BLaER1 (cell line): ENCODE measurements around the gene PTPRD.

ENCODE experiments used
- H3K27ac ChIP-seq: shearing (Covaris generic); formaldehyde crosslinking; 2 replicates; pipeline ENCODE4 v1.8.1; 2022
- H3K27me3 ChIP-seq: shearing (Covaris generic); formaldehyde crosslinking; 2 replicates; pipeline ENCODE4 v1.8.1; 2022
- H3K36me3 ChIP-seq: shearing (Covaris generic); formaldehyde crosslinking; 2 replicates; pipeline ENCODE4 v1.8.1; 2022
- H3K4me1 ChIP-seq: shearing (Covaris generic); formaldehyde crosslinking; 2 replicates; pipeline ENCODE4 v1.8.1; 2022
- H3K4me2 ChIP-seq: shearing (Covaris generic); formaldehyde crosslinking; 2 replicates; pipeline ENCODE4 v1.8.1; 2022
- H3K4me3 ChIP-seq: shearing (Covaris generic); formaldehyde crosslinking; 2 replicates; pipeline ENCODE4 v1.8.1; 2022
- H3K9ac ChIP-seq: shearing (Covaris generic); formaldehyde crosslinking; 2 replicates; pipeline ENCODE4 v1.8.1; 2022
- H3K9me3 ChIP-seq: shearing (Covaris generic); formaldehyde crosslinking; 2 replicates; pipeline ENCODE4 v1.8.1; 2022
- H4K20me1 ChIP-seq: shearing (Covaris generic); formaldehyde crosslinking; 2 replicates; pipeline ENCODE4 v1.8.1; 2022
- Cebpa-rat ChIP-seq: shearing (Covaris generic); IDR thresholded peaks from 2 replicates; pipeline ENCODE4 v1.8.1; 2022

PTPRD gene

DNA sequence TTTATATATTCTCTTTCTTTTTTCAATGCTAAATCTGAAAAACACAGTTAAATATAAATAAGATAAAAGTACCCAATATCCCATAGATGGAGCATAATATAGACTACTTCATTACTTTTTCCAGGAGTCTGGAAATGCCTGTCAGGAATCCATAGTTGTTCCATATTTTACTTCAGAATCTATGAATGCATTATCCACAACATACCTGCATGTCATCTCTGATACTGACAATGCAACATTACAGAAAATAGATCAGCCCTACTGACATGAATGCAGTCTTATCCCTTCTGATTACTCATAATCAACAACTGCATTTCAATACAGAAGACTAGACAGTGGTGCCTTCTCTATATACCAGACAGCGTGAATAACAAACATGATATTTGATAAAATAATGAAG is 517.6 kb downstream of the PTPRD start:
- H3K9me3 ChIP-seq: no peaks in the 10 kb centered on the region
- H3K9ac ChIP-seq: no peak overlapping the region
- H3K4me2 ChIP-seq: no peak overlapping the region
- no peaks in the 10 kb centered on the region for H3K36me3 ChIP-seq
- H3K27me3 ChIP-seq: no peaks in the 10 kb centered on the region
- no peaks in the 10 kb centered on the region for H4K20me1 ChIP-seq
- H3K27ac ChIP-seq: no peak overlapping the region
- H3K4me3 ChIP-seq: no peak overlapping the region
- no peak for TF ChIP-seq Cebpa-rat
- H3K4me1 ChIP-seq: no peaks in the 10 kb centered on the region

DNA sequence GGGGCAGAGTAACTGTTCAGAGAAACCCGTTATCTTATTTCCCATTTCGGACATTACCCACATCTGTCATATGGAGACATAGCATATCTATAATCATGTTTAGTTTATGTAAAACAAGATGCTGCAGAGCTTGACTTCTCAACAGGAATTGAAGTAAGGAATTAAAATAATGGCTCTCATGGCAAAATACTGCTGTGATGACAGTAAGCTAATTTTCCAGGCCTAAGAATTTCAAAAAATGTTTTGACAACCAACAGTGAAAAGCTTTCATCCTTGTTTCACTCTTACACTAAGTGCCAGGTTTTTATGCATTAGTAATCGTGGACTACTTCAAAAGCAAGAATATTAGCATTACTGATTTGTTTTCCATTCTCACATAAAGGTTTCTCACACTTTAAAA is 518.2 kb downstream of the PTPRD start:
- no peaks in the 10 kb centered on the region for H3K9me3 ChIP-seq
- no peaks in the 10 kb centered on the region for H4K20me1 ChIP-seq
- H3K9ac ChIP-seq: no peak overlapping the region
- H3K27ac ChIP-seq: no peak overlapping the region
- TF ChIP-seq Cebpa-rat: no peak
- no peaks in the 10 kb centered on the region for H3K4me1 ChIP-seq
- H3K4me3 ChIP-seq: no peak overlapping the region
- H3K36me3 ChIP-seq: no peaks in the 10 kb centered on the region
- no peaks in the 10 kb centered on the region for H3K27me3 ChIP-seq
- no peak overlapping the region for H3K4me2 ChIP-seq

DNA sequence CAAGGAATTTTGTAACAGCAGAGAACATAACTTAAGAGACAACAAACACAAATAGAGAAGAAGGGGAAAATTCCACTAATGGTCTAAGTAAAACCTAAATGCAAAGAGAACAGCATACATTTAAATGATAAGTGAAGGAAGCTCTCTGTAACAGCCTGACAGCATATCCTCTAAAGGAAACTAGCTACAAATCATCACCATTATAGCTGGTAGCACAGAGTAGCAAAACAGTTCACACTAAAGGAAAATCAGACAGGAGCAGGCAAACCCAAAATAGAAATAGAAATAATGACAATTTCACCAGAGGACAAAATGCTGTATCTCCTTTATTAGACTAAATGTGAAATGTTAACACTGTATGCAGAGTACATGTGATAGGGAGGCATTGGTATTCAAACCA is 532.8 kb downstream of the PTPRD start:
- H3K27me3 ChIP-seq: no peaks in the 10 kb centered on the region
- H3K9me3 ChIP-seq: no peaks in the 10 kb centered on the region
- H3K9ac ChIP-seq: no peak overlapping the region
- no peak for TF ChIP-seq Cebpa-rat
- H3K27ac ChIP-seq: no peak overlapping the region
- H3K4me1 ChIP-seq: no peaks in the 10 kb centered on the region
- no peaks in the 10 kb centered on the region for H3K36me3 ChIP-seq
- H4K20me1 ChIP-seq: no peaks in the 10 kb centered on the region
- no peak overlapping the region for H3K4me2 ChIP-seq
- no peak overlapping the region for H3K4me3 ChIP-seq

DNA sequence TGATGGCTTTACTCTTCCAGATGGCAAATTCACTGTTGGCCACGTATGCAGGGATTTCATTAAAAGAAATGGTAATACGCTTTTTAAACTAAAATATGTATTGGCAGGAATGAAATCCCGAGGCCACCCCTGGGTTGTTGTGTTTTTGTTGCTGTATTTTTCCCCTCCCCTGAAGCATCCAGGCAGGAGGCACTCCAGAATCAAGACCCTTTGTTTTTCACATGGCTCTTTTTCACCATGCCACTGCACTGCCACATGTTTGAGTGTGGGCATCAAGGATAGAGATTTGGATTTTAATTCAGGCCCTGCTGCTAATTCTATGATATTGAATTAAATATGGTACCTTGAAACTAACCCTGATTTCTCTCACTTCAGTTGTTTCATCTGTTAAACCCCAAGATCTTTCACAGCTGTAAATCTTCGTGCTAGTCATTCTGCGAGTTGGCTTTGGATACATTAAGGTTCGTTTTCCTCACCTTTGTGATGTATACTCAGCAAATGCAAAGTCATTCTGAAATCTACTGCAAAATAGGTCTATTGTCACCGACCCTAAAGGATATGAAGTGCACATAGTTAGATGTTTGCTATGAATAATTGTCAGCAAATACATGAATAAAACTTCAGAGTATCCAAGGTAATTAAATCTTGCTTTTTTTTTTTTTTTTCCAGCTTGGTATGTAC is 533.4 kb downstream of the PTPRD start:
- Histone ChIP-seq H3K9ac (no peak overlapping the region), H3K36me3 (no peaks in the 10 kb centered on the region), H3K9me3 (no peaks in the 10 kb centered on the region), H3K4me3 (no peak overlapping the region), H3K4me2 (no peak overlapping the region), H3K27ac (no peak overlapping the region), H4K20me1 (no peaks in the 10 kb centered on the region), H3K4me1 (peaks cover 5% of the 10 kb centered on the region; the same call in 1 of the 2 replicates), H3K27me3 (no peaks in the 10 kb centered on the region)
- no peak for TF ChIP-seq Cebpa-rat

DNA sequence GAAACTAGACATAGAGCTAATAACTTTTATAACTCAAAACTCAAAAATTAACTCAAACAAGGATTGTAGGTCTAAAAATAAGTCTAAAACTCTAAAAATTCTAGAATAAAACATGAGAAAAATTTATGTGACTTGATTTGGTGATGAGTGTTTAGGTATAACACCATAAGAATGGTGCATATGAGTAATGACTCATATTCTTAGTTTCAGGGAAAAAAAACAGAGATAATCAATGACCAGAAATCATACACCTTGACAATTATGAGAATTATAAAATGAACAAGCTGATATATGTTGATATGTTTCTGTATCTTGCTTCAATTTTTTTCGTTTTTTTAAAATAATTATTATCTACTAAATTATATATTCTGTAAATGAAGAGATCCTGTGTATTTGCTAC is 541.2 kb downstream of the PTPRD start:
- no peaks in the 10 kb centered on the region for H4K20me1 ChIP-seq
- H3K9ac ChIP-seq: no peak overlapping the region
- H3K27ac ChIP-seq: no peak overlapping the region
- no peak overlapping the region for H3K4me3 ChIP-seq
- no peaks in the 10 kb centered on the region for H3K27me3 ChIP-seq
- no peaks in the 10 kb centered on the region for H3K36me3 ChIP-seq
- H3K9me3 ChIP-seq: no peaks in the 10 kb centered on the region
- peaks cover 8% of the 10 kb centered on the region; the same call in 1 of the 2 replicates for H3K4me1 ChIP-seq
- TF ChIP-seq Cebpa-rat: no peak
- no peak overlapping the region for H3K4me2 ChIP-seq

DNA sequence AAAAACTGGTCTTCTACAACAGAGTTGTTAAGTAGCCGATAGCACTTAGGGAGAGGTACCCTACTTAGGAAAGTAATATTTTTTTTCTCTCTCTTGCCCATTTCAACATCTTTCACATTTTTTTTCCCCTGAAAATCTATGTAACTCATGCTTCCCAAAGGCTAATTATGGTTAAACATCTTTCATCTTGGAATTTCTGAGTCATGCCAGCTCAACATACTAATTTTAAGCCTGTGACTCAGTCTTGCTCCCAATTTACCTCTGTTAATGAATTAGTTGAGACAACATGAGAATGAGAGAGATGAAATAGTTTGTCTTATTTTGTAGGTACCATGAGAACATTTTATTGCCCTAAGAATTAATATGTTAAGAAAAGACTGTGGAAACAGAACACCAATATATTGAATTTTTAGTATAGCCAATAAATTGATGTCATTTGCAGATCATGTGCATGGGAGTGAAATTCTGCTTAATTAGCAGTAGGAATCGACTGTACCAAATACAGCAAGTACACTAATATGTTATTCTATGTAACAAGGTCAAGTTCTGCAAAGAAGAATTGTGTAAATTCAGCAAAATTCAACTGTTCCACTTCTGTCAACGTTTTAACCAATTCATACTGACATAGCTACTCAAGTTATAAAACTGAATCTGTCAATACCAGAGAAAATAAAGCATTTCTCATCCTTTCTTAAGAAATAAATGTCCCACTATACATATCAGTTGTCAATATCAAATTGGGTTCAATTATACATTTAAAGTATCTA is 550.0 kb downstream of the PTPRD start:
- H3K9ac ChIP-seq: no peak overlapping the region
- no peaks in the 10 kb centered on the region for H4K20me1 ChIP-seq
- no peaks in the 10 kb centered on the region for H3K36me3 ChIP-seq
- TF ChIP-seq Cebpa-rat: no peak
- H3K4me2 ChIP-seq: no peak overlapping the region
- H3K4me1 ChIP-seq: no peaks in the 10 kb centered on the region
- H3K27me3 ChIP-seq: no peaks in the 10 kb centered on the region
- H3K9me3 ChIP-seq: no peaks in the 10 kb centered on the region
- no peak overlapping the region for H3K27ac ChIP-seq
- no peak overlapping the region for H3K4me3 ChIP-seq

DNA sequence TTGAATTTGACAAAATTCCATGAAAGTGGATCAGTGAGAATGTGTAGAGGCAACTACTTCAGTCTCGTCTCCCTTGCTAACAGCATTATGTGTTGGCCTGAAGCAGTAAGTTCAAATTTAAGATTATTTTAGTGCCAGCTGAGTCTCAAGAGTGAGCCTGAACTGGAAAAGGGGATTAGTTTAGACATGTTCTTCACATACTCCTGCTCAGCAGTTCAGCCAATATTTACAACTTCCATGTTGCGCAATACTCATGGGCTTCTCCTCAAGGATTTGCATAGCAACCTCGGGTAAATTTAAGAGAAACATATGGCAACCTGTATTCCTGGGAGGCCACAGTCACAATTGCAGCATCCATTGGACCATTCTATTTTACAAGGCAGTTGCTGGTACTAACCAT is 553.8 kb downstream of the PTPRD start:
- Histone ChIP-seq H3K9ac (no peak overlapping the region), H3K4me2 (no peak overlapping the region), H3K9me3 (no peaks in the 10 kb centered on the region), H3K4me1 (no peaks in the 10 kb centered on the region), H3K4me3 (no peak overlapping the region), H4K20me1 (no peaks in the 10 kb centered on the region), H3K27ac (no peak overlapping the region), H3K36me3 (no peaks in the 10 kb centered on the region), H3K27me3 (no peaks in the 10 kb centered on the region)
- peak; percentile 92 for TF ChIP-seq Cebpa-rat

DNA sequence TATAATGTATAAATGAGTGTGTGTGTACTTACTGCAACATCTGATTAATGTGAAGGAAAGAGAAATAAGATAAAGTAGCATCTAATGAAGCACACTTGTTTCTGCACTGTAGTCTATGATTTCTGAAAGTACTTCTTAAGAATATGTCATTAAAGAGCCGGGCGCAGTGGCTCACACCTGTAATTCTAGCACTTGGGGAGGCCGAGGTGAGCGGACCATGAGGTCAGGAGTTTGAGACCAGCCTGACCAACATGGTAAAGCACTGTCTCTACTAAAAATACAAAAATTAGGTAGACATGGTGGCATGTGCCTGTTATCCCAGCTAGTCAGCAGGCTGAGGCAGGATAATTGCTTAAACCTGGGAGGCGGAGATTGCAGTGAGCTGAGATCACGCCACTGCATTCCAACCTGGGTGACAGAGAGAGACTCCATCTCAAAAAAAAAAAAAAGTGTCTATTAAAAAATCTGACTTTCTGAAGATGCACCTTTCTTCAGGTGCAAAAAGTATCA is 556.9 kb downstream of the PTPRD start:
- Histone ChIP-seq H4K20me1 (no peaks in the 10 kb centered on the region), H3K9me3 (no peaks in the 10 kb centered on the region), H3K36me3 (no peaks in the 10 kb centered on the region), H3K27me3 (no peaks in the 10 kb centered on the region), H3K27ac (no peak overlapping the region), H3K9ac (no peak overlapping the region), H3K4me3 (no peak overlapping the region), H3K4me2 (no peak overlapping the region), H3K4me1 (no peaks in the 10 kb centered on the region)
- TF ChIP-seq Cebpa-rat: no peak

DNA sequence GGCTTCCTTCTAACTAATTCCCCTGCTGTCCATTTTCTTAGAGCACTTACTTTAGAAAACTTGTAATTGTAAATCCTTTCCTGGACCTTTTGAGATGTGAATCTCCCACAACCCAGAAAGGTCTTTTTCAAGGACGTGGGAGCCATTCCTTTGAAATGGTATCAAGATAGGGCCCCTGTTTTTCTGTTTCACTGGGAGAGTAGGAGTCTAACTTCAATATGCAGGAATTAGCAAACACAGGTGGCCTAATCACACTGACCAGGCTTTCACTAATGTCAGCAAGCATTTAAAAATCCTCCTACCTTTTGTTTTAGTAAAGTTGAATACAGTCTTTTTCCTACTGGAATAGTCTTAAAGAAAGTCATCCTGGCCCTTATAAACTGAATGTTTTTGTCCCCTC is 558.3 kb downstream of the PTPRD start:
- no peaks in the 10 kb centered on the region for H3K36me3 ChIP-seq
- no peaks in the 10 kb centered on the region for H3K4me1 ChIP-seq
- no peak overlapping the region for H3K4me3 ChIP-seq
- H3K4me2 ChIP-seq: no peak overlapping the region
- H3K9ac ChIP-seq: no peak overlapping the region
- no peak for TF ChIP-seq Cebpa-rat
- H3K27ac ChIP-seq: no peak overlapping the region
- H3K27me3 ChIP-seq: no peaks in the 10 kb centered on the region
- no peaks in the 10 kb centered on the region for H4K20me1 ChIP-seq
- H3K9me3 ChIP-seq: no peaks in the 10 kb centered on the region

DNA sequence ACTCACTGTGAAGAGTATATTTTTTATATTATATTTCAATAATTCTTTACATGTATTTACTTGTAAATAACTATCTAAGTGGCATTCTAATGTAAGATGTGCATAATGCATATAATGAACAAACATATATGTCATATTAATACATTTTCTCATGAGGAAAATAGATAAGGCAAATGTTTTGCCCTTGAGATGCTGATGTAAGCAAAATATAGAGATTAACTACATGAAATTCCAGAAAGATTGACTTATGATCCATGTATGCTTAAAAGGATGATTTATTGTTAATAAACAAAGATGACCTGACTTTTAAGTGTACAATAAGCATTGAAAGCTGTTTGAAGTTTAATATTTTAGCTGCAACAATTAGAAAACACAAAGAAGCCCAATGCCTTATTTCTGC is 559.9 kb downstream of the PTPRD start:
- no peak overlapping the region for H3K9ac ChIP-seq
- H3K4me3 ChIP-seq: no peak overlapping the region
- H3K9me3 ChIP-seq: no peaks in the 10 kb centered on the region
- H3K4me1 ChIP-seq: no peaks in the 10 kb centered on the region
- no peaks in the 10 kb centered on the region for H3K27me3 ChIP-seq
- no peak overlapping the region for H3K4me2 ChIP-seq
- no peak for TF ChIP-seq Cebpa-rat
- no peaks in the 10 kb centered on the region for H4K20me1 ChIP-seq
- H3K27ac ChIP-seq: no peak overlapping the region
- no peaks in the 10 kb centered on the region for H3K36me3 ChIP-seq
